Cardiac muscle cell (in vitro differentiated cells and primary cell): ENCODE measurements around the gene BCR. TPM values are rescaled to one million over a fixed set of nuclear protein-coding genes. Genes with fewer than 3 reads are reported as not detected.

Source experiments
- DNase-seq, 2 donors: peaks; one replicate each; pipeline versions ENCODE4 v3.0.0 to v3.0.0-alpha.2; 2010 to 2017; ENCODE audit warnings: low read depth in 1 of 2, low spot score in 1 of 2
- H3K27ac ChIP-seq: fragments of 200-600 bp; sonication (generic); 2 replicates; pipeline ENCODE4 v1.5.1; 2016
- H3K27me3 ChIP-seq: fragments of 200-600 bp; sonication (generic); 2 replicates; pipeline ENCODE4 v1.6.0; 2016; ENCODE audit warnings: control low read depth
- H3K36me3 ChIP-seq: fragments of 200-600 bp; sonication (generic); 2 replicates; pipeline ENCODE4 v1.5.1; 2016; ENCODE audit warnings: control low read depth
- H3K4me1 ChIP-seq: fragments of 200-600 bp; sonication (generic); 2 replicates; pipeline ENCODE4 v1.8.1; 2017; ENCODE audit warnings: low read depth, mild to moderate bottlenecking, mixed run types
- H3K4me3 ChIP-seq: fragments of 200-600 bp; sonication (generic); 2 replicates; pipeline ENCODE4 v1.5.1; 2016; ENCODE audit warnings: mild to moderate bottlenecking
- H3K9me3 ChIP-seq: fragments of 200-600 bp; sonication (generic); 2 replicates; pipeline ENCODE4 v1.5.1; 2017; ENCODE audit warnings: low read depth, mild to moderate bottlenecking, control low read depth
- CTCF ChIP-seq: IDR thresholded peaks from 2 replicates; pipeline ENCODE4 v1.5.1; 2012; ENCODE audit warnings: low read depth, mild to moderate bottlenecking, low read length
- polyA plus RNA-seq: library from polyadenylated mRNA; unstranded; fragments of >200 nt; fragmentation: Nextera tagmentation; extraction: Ambion mirVana; gene quantifications from 2 replicates; pipeline ENCODE4 v1.2.1, GENCODE V29; 2016
- total RNA-seq: library from RNA; depleted of rRNA; stranded (reverse); fragments of >200 nt; gene quantifications from 2 replicates; pipeline ENCODE4 v1.2.3, GENCODE V29; 2016

The BCR gene
- total and polyA plus RNA-seq, 2 experiments from 2014 or later, result 30.9 to 53.1 TPM

- no peak for TF ChIP-seq CTCF
- peaks cover 38% of the 10 kb centered on the region for H3K4me1 ChIP-seq
- H3K4me3 ChIP-seq, result no peak overlapping the region
- peak overlapping the region; percentile 76 for H3K27ac ChIP-seq
- H3K27me3 ChIP-seq, result no peaks in the 10 kb centered on the region
- peak in 1 of 2 donors; percentile 75 for DNase-seq
- H3K36me3 ChIP-seq, result no peaks in the 10 kb centered on the region
- H3K9me3 ChIP-seq, result no peaks in the 10 kb centered on the region
Observed at GRCh38 chr22:23220485-23221350, 40.4 kb downstream of the BCR start.

GRCh38 chr22:23221351-23221804 lies 41.1 kb downstream of the BCR start:
- no peaks in the 10 kb centered on the region for H3K36me3 ChIP-seq
- TF ChIP-seq CTCF, result no peak
- no peaks in the 10 kb centered on the region for H3K27me3 ChIP-seq
- H3K4me1 ChIP-seq, result peaks cover 38% of the 10 kb centered on the region
- no peaks in the 10 kb centered on the region for H3K9me3 ChIP-seq
- no peak for DNase-seq
- H3K27ac ChIP-seq, result no peak overlapping the region
- no peak overlapping the region for H3K4me3 ChIP-seq

GRCh38 chr22:23222033-23222792 lies 41.9 kb downstream of the BCR start:
- H3K4me3 ChIP-seq, result no peak overlapping the region
- DNase-seq, result no peak
- TF ChIP-seq CTCF, result no peak
- H3K9me3 ChIP-seq, result no peaks in the 10 kb centered on the region
- no peaks in the 10 kb centered on the region for H3K27me3 ChIP-seq
- H3K4me1 ChIP-seq, result peaks cover 42% of the 10 kb centered on the region
- H3K27ac ChIP-seq, result no peak overlapping the region
- no peaks in the 10 kb centered on the region for H3K36me3 ChIP-seq

- no peaks in the 10 kb centered on the region for H3K27me3 ChIP-seq
- no peak for DNase-seq
- H3K9me3 ChIP-seq, result no peaks in the 10 kb centered on the region
- H3K36me3 ChIP-seq, result no peaks in the 10 kb centered on the region
- H3K4me1 ChIP-seq, result peaks cover 42% of the 10 kb centered on the region
- H3K27ac ChIP-seq, result peak overlapping the region; percentile 76
- no peak overlapping the region for H3K4me3 ChIP-seq
- no peak for TF ChIP-seq CTCF
Observed at GRCh38 chr22:23222793-23223568, 42.7 kb downstream of the BCR start.
